WERI-Rb-1 (cell line): ENCODE measurements around the gene NKAIN2.

Source experiments
- DNase-seq: peaks from one replicate; pipeline ENCODE4 v3.0.0-alpha.2; 2020
- H3K27ac ChIP-seq: fragments of 250-450 bp; sonication (Bioruptor Pico); 2 replicates; pipeline ENCODE4 v1.5.1; 2020; ENCODE audit warnings: mild to moderate bottlenecking, moderate library complexity
- H3K27me3 ChIP-seq: fragments of 250-450 bp; sonication (Bioruptor Pico); 2 replicates; pipeline ENCODE4 v1.5.1; 2021; ENCODE audit warnings: mild to moderate bottlenecking, low read depth, moderate library complexity; ENCODE audit not compliant: insufficient read depth, severe bottlenecking
- H3K36me3 ChIP-seq: fragments of 250-450 bp; sonication (Bioruptor Pico); 2 replicates; pipeline ENCODE4 v1.5.1; 2020; ENCODE audit warnings: mild to moderate bottlenecking, moderate library complexity
- H3K4me3 ChIP-seq: 2 replicates; pipeline ENCODE4 v1.5.1; 2011; ENCODE audit warnings: low read depth, mild to moderate bottlenecking, control low read depth, low read length
- H3K9me3 ChIP-seq: fragments of 250-450 bp; sonication (Bioruptor Pico); 2 replicates; pipeline ENCODE4 v1.5.1; 2021; ENCODE audit warnings: mild to moderate bottlenecking, moderate library complexity; ENCODE audit not compliant: severe bottlenecking
- CTCF ChIP-seq: IDR thresholded peaks from 2 replicates; pipeline ENCODE4 v1.5.1; 2011; ENCODE audit warnings: low read depth, mild to moderate bottlenecking, control low read depth, inconsistent platforms, low read length

The NKAIN2 gene

DNA sequence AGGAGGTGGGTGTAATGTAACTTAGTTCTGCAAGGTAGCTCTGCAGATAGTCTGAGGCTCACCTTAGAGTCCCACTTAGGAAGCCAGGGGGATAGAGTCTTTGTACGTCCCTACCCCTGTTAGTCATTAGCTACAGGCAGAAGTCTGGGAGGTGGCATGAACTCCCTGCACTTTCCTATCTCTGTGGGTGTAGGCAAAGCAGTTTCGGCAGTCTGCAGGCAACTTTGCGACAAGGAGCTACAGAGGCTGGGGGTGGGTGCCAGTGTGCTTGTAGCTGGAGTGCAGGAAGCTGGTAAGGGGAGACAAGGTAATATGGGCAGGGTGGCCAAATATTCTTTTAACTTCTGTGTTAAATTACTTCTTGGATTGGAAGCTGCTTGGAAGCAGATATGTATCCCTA, 45.7 kb downstream of the NKAIN2 start:
- TF ChIP-seq CTCF, result no peak
- DNase-seq, result no peak
- no peaks in the 10 kb centered on the region for H3K27me3 ChIP-seq
- H3K36me3 ChIP-seq, result no peaks in the 10 kb centered on the region
- no peak overlapping the region for H3K27ac ChIP-seq
- H3K4me3 ChIP-seq, result no peak overlapping the region
- H3K9me3 ChIP-seq, result no peaks in the 10 kb centered on the region

- no peak for DNase-seq
- Histone ChIP-seq H3K27ac (no peak overlapping the region), H3K4me3 (no peak overlapping the region), H3K27me3 (no peaks in the 10 kb centered on the region), H3K36me3 (no peaks in the 10 kb centered on the region), H3K9me3 (no peaks in the 10 kb centered on the region)
- no peak for TF ChIP-seq CTCF
Measured at GRCh38 chr6:123850555-123850954, 46.9 kb downstream of the NKAIN2 start.

DNA sequence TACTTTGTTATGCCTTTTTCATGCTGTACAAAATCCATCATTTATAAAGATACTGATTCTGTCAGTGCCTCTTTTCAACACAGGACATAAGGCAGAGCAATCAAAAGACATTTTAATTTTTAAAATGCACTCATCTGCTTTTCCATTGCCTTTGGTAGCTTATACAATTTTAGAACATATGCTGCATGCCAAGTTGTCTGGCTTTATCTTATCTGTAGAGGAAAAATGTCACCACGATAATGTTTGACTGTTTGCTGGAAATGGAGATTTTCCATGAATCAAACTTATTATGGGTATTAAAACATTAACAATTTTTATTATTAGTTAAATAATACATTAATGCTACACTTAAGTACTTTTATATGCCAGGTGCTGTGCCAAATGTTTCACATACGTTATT, 50.5 kb downstream of the NKAIN2 start:
- no peak for DNase-seq
- H3K27me3 ChIP-seq, result no peaks in the 10 kb centered on the region
- TF ChIP-seq CTCF, result no peak
- H3K9me3 ChIP-seq, result no peaks in the 10 kb centered on the region
- no peak overlapping the region for H3K4me3 ChIP-seq
- H3K27ac ChIP-seq, result no peak overlapping the region
- H3K36me3 ChIP-seq, result no peaks in the 10 kb centered on the region

GRCh38 chr6:123855506-123855905, 51.8 kb downstream of the NKAIN2 start:
- Histone ChIP-seq H3K27me3 (no peaks in the 10 kb centered on the region), H3K27ac (no peak overlapping the region), H3K36me3 (no peaks in the 10 kb centered on the region), H3K4me3 (no peak overlapping the region), H3K9me3 (no peaks in the 10 kb centered on the region)
- no peak for TF ChIP-seq CTCF
- no peak for DNase-seq

DNA sequence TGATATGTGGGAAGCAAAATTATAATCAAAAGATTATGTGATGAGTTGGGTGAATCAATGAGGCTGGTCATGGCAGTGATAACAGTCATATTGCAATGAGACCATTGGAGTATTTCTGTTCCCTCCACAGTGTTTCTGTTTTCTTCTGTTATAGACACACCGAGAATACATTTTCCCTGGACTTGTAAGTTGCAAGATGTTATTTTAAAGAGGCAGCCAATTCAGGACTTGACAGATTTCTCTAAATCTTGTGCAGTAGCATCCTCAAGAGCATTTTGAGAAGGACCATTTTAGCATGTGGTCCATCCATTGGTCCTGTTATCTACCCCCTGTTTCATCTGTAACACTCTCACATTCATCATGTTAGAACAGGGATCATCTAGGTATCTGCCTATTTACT, 55.6 kb downstream of the NKAIN2 start:
- no peak overlapping the region for H3K27ac ChIP-seq
- TF ChIP-seq CTCF, result no peak

DNA sequence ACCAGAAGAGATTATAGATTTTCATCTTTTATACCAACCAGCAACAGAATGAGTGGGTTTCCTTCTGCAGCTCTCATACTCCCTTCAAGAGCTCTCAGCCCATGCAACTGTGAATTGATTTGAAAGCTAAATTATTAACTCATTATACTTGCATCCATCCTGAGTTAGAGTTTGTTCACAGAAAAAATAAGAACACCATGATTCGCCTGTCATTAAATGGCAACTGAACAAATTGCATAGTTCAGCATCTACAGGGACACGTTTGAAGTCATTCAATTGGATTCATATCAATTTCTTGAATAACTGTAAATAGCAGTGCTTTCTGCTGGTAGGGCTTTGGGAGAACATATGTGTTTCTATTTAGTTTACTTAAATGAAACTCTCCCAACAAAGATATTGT, 65.7 kb downstream of the NKAIN2 start:
- Histone ChIP-seq H3K4me3 (no peak overlapping the region), H3K9me3 (no peaks in the 10 kb centered on the region), H3K27me3 (no peaks in the 10 kb centered on the region), H3K36me3 (no peaks in the 10 kb centered on the region), H3K27ac (no peak overlapping the region)
- TF ChIP-seq CTCF, result no peak
- DNase-seq, result no peak

More for the DNA sequence above, 55.6 kb downstream of the NKAIN2 start:
- DNase-seq, result no peak
- Histone ChIP-seq H3K9me3 (no peaks in the 10 kb centered on the region), H3K27me3 (no peaks in the 10 kb centered on the region), H3K4me3 (no peak overlapping the region), H3K36me3 (no peaks in the 10 kb centered on the region)
